Pancreas (tissue), 10 donors: ENCODE results near the gene PLXNC1. TPM values are rescaled to one million over a fixed set of nuclear protein-coding genes. Genes with fewer than 3 reads are reported as not detected.

Experiments
- ATAC-seq, 4 donors: fragments of 200-7000 bp; cut with Tn5 transposase; one replicate each; pipeline versions ENCODE4 v1.8.0 to v1.9.1; 2020; ENCODE audit warnings: mild to moderate bottlenecking in 4 of 4, moderate library complexity in 4 of 4
- DNase-seq, 6 donors: peaks; one replicate each; pipeline ENCODE4 v3.0.0-alpha.2; 2020
- FAIRE-seq: peaks from 2 replicates; lab custom pipeline; 2012; peaks lifted over from hg19 to GRCh38; lab: Jason Lieb, UNC
- H3K27ac ChIP-seq, 4 donors: fragments of 200-600 bp; sonication (generic); 1 replicate in 3 of 4; 2 replicates in 1 of 4; pipeline versions ENCODE4 v1.5.0 to v1.8.0; 2020
- H3K27me3 ChIP-seq, 4 donors: fragments of 200-600 bp; one replicate each; pipeline ENCODE4 v1.8.0; 2021
- H3K36me3 ChIP-seq, 3 donors: fragments of 200-600 bp; sonication (generic) in 1 of 3; one replicate each; pipeline versions ENCODE4 v1.5.0 to v1.8.0; 2020 to 2021
- H3K4me1 ChIP-seq, 3 donors: fragments of 200-600 bp; one replicate each; pipeline ENCODE4 v1.8.0; 2021
- H3K4me3 ChIP-seq, 4 donors: fragments of 200-600 bp; sonication (generic) in 2 of 4; one replicate each; pipeline versions ENCODE4 v1.5.0 to v1.8.0; 2020 to 2021
- H3K9me3 ChIP-seq, 4 donors: fragments of 200-600 bp; one replicate each; pipeline ENCODE4 v1.8.0; 2021
- CTCF ChIP-seq, 4 donors: fragments of 200-600 bp; sonication (generic) in 3 of 4; IDR thresholded peaks; one replicate each; pipeline versions ENCODE4 v1.5.0 to v1.8.0; 2021; ENCODE audit warnings: antibody characterized with exemption in 4 of 4
- WGBS, 2 donors: extraction: QIAGEN DNeasy Blood & Tissue Kit; methylation state at CpG; one replicate each; pipeline ENCODE4 v1.1.7; 2013; 5-methylcytosine and 5-hydroxymethylcytosine counted together
- intact Hi-C, 3 donors: fragments of 100-400 bp; cut with DNase I; formaldehyde crosslinking; loops; one replicate each; pipeline versions ENCODE4 v1.11.1 to v1.14.2; 2022
- polyA plus RNA-seq, 2 donors: library from polyadenylated mRNA; stranded (reverse); fragments of 200-250 nt; gene quantifications; one replicate each; pipeline ENCODE4 v1.2.3, GENCODE V29; 2013
- total RNA-seq, 6 donors: library from RNA; stranded (reverse); fragmentation: NEBNext Ultra II Directional in 4 of 6; extraction: Animal tissue kit (Norgen Biotek cat#: 25700) in 4 of 6; gene quantifications; one replicate each; pipeline versions ENCODE4 v1.2.1 to v1.2.4, GENCODE V29; 2021 to 2023
- donor health status: healthy with polysubstance abuse.
- donor health status: DM: no; HTN: no; CAD: no; lungs with moderate emphysema.
- donor health status: DM: no; HTN: no; CAD: no.
- donor health status: control.
- donor health status: control.
- donor health status: Bipolar disorder and iron deficiency.
- donor health status: DM: yes; HTN: yes; CAD: no.
- donor health status: DM: no; HTN: no; CAD: no.
- donor health status: DM: no; HTN: no; CAD: no.
- donor health status: DM: yes; HTN: yes; CAD: no.

PLXNC1 gene
- total and polyA plus RNA-seq, 8 donors: 0.53 to 13.7 (median 2.0) TPM

DNA sequence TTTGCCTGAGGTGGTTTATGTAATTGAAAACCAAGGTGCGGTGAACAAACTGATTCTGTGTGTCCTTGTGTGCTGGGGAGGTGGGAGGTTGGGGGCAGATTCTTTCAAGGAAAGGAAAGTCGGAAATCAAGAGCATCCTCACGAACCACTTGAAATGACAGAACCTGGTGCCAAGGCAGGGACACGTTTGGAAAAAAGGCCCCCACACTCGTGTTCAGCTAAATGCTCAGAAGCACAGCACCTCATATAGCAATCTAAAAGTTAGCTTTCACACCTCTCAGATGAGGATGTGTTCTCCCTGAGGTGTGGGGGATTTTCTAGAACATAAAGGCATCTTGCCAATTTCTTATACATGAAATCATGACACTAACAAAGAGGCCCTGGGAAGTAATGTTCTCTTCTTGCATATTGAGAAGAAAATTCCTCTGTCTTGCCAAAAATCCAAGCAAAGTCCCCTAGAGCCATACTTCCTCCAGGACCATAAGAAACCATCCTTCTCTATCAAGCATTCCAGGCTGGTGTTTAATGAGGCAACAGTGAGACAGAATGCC, 119.6 kb downstream of the PLXNC1 start:
- H3K4me1 ChIP-seq: no peaks in the 10 kb centered on the region
- no peak for ATAC-seq
- H3K27me3 ChIP-seq: no peaks in the 10 kb centered on the region
- WGBS, 2 donors: 75 to 81% methylated on average over 5 of the region's 5 CpGs
- no peak for TF ChIP-seq CTCF (IDR thresholded peaks at IDR 0.05)
- intact Hi-C loops: no loop called here
- DNase-seq: no peak
- no peaks in the 10 kb centered on the region for H3K36me3 ChIP-seq
- H3K27ac ChIP-seq: peak overlapping the region in 2 of 4 donors; percentile 44 to 46
- H3K4me3 ChIP-seq: no peak overlapping the region
- no peak for FAIRE-seq
- H3K9me3 ChIP-seq: no peaks in the 10 kb centered on the region

DNA sequence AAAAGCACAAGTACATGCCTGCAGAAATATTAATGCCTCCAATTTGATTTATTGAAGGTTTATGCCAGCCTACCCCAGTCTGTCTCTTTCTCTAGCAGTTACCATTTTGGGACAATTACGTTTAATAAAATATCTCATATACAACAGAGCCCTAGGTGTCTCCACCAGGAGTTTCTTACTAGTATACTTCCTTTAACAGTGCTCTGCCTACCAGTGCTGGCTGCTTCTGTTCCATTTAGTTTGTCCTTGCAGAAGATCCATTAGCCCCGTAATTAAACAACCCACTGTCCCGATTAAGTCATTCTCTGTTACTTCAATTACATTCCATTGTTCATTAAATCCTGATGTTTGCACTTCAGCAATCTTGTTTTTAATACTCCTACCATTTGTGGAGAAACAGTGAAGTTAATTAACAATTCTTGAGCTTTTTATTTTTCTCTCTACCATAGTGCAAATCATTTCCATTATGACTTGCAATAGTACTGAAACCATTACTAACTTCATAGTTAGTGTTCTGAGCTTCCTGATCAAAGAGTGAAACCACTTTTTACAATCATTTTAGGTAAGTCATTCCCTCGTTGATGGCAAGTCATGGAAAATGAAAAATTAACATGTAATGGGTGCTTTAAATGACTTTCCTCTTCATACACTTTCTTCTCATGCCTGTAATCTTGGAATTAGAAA, 121.1 kb downstream of the PLXNC1 start:
- no peak for ATAC-seq
- no peaks in the 10 kb centered on the region for H3K27me3 ChIP-seq
- no peak for FAIRE-seq
- intact Hi-C loops: no loop called here
- no peaks in the 10 kb centered on the region for H3K36me3 ChIP-seq
- no peak overlapping the region for H3K27ac ChIP-seq
- DNase-seq: no peak
- no peaks in the 10 kb centered on the region for H3K9me3 ChIP-seq
- H3K4me1 ChIP-seq: no peaks in the 10 kb centered on the region
- H3K4me3 ChIP-seq: no peak overlapping the region
- 67 to 74% methylated on average over 4 of the region's 4 CpGs for WGBS, 2 donors
- TF ChIP-seq CTCF (IDR thresholded peaks at IDR 0.05): no peak

DNA sequence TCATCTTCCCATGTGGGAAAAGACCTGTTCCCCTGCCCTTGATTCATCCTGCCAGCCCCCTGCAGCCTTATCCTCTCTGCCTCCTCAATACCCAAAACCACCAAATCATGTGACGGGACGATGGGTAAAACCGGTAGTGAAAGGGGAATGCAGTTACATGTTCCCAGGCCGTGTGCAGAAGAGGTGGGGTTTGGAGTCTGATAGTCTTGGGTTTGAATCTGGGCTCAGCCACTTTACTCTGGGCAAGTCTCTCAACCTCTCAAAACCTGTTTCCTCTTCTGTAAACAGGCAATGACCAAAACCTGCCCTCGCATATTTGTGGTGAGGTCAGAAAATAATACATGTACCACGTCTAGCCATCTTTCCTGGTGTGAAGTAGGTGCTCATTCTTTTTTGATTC, 123.0 kb downstream of the PLXNC1 start:
- intact Hi-C loops: no loop called here

DNA sequence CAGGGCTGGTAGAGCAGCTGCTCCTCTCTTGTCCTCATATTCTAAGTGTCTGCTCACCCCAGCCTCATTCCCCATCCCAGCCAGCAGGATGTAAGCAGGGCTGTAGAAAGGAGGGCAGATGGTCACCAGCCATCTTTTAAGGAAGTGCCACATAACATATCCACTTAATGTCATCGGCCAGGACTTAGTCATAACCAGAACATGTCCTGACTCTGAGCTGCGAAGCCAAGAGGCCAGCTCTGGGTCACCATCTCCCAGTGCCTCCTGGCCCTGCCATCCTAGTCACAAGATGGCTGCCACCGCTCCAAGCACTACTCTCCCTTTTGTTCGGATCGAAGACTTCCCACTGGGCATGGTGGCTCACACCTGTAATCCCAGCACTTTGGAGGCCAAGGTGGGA, 123.9 kb downstream of the PLXNC1 start:
- FAIRE-seq (no peak), ATAC-seq (no peak), DNase-seq (no peak)
- Histone ChIP-seq H3K9me3 (no peaks in the 10 kb centered on the region), H3K36me3 (no peaks in the 10 kb centered on the region), H3K4me3 (no peak overlapping the region), H3K4me1 (no peaks in the 10 kb centered on the region), H3K27ac (no peak overlapping the region), H3K27me3 (no peaks in the 10 kb centered on the region)
- no peak for TF ChIP-seq CTCF (IDR thresholded peaks at IDR 0.05)
- intact Hi-C loops: no loop called here
- 92 to 94% methylated on average over 5 of the region's 5 CpGs for WGBS, 2 donors

More for the DNA sequence above, 123.0 kb downstream of the PLXNC1 start:
- H3K27ac ChIP-seq: no peak overlapping the region
- DNase-seq (no peak), FAIRE-seq (no peak), ATAC-seq (peak in 1 of 4 donors; percentile 28)
- H3K36me3 ChIP-seq: no peaks in the 10 kb centered on the region
- H3K4me1 ChIP-seq: no peaks in the 10 kb centered on the region
- no peak overlapping the region for H3K4me3 ChIP-seq
- no peak for TF ChIP-seq CTCF (IDR thresholded peaks at IDR 0.05)
- WGBS, 2 donors: 74 to 80% methylated on average over 6 of the region's 6 CpGs
- H3K27me3 ChIP-seq: no peaks in the 10 kb centered on the region
- no peaks in the 10 kb centered on the region for H3K9me3 ChIP-seq

- H3K9me3 ChIP-seq: no peaks in the 10 kb centered on the region
- no peaks in the 10 kb centered on the region for H3K4me1 ChIP-seq
- no peak for ATAC-seq
- no peaks in the 10 kb centered on the region for H3K36me3 ChIP-seq
- no peak for TF ChIP-seq CTCF (IDR thresholded peaks at IDR 0.05)
- no peak for FAIRE-seq
- H3K27ac ChIP-seq: no peak overlapping the region
- WGBS, 2 donors: 87 to 95% methylated on average over 3 of the region's 3 CpGs
- DNase-seq: no peak
- intact Hi-C loops: no loop called here
- H3K4me3 ChIP-seq: no peak overlapping the region
- no peaks in the 10 kb centered on the region for H3K27me3 ChIP-seq
These were observed 124.9 kb downstream of the PLXNC1 start for GRCh38 chr12:94273272-94273671.
